Measurements from ENCODE around the gene TCERG1L.
"Not testable (repeated sequence)": the region's sequence is repeated elsewhere in the genome, so short reads cannot be mapped to it uniquely, and the experiment has no call there.

The TCERG1L gene

GRCh38 chr10:131240691-131241090 lies 70.8 kb downstream of the TCERG1L start:
- H3K4me3 ChIP-seq (replicated peaks in 1 of 2; ENCODE audit: low read depth in 2 of 2, low read length in 2 of 2), result no peak overlapping the region
- no peak for TF ChIP-seq CTCF (IDR thresholded peaks at IDR 0.05; ENCODE audit: low read depth, low read length)
- no peak for DNase-seq (ENCODE audit: low read depth in 2 of 2)

- TF ChIP-seq CTCF (IDR thresholded peaks at IDR 0.05; ENCODE audit: low read depth, low read length), result no peak
- no peak for DNase-seq (ENCODE audit: low read depth in 2 of 2)
- H3K4me3 ChIP-seq (replicated peaks in 1 of 2; ENCODE audit: low read depth in 2 of 2, low read length in 2 of 2), result no peak overlapping the region
Measured at GRCh38 chr10:131239926-131240325, 71.6 kb downstream of the TCERG1L start.

- DNase-seq (ENCODE audit: low read depth in 2 of 2), result no peak
- TF ChIP-seq CTCF (IDR thresholded peaks at IDR 0.05; ENCODE audit: low read depth, low read length), result no peak
- no peak overlapping the region for H3K4me3 ChIP-seq (replicated peaks in 1 of 2; ENCODE audit: low read depth in 2 of 2, low read length in 2 of 2)
Measured at GRCh38 chr10:131239450-131239849, 72.1 kb downstream of the TCERG1L start.

GRCh38 chr10:131238669-131239280 lies 72.7 kb downstream of the TCERG1L start:
- H3K4me3 ChIP-seq (replicated peaks in 1 of 2; ENCODE audit: low read depth in 2 of 2, low read length in 2 of 2), result no peak overlapping the region
- no peak for DNase-seq (ENCODE audit: low read depth in 2 of 2)
- TF ChIP-seq CTCF (IDR thresholded peaks at IDR 0.05; ENCODE audit: low read depth, low read length), result no peak

GRCh38 chr10:131237991-131238651 lies 73.4 kb downstream of the TCERG1L start:
- no peak for DNase-seq (ENCODE audit: low read depth in 2 of 2)
- H3K4me3 ChIP-seq (replicated peaks in 1 of 2; ENCODE audit: low read depth in 2 of 2, low read length in 2 of 2), result no peak overlapping the region
- TF ChIP-seq CTCF (IDR thresholded peaks at IDR 0.05; ENCODE audit: low read depth, low read length), result no peak

GRCh38 chr10:131234606-131235005 lies 76.9 kb downstream of the TCERG1L start:
- not testable (repeated sequence) for H3K4me3 ChIP-seq (replicated peaks in 1 of 2; ENCODE audit: low read depth in 2 of 2, low read length in 2 of 2); DNase-seq (ENCODE audit: low read depth in 2 of 2)

GRCh38 chr10:131233611-131234258 lies 77.8 kb downstream of the TCERG1L start:
- no peak overlapping the region for H3K4me3 ChIP-seq (replicated peaks in 1 of 2; ENCODE audit: low read depth in 2 of 2, low read length in 2 of 2)
- no peak for TF ChIP-seq CTCF (IDR thresholded peaks at IDR 0.05; ENCODE audit: low read depth, low read length)
- no peak for DNase-seq (ENCODE audit: low read depth in 2 of 2)
